ENCODE measurements around the gene RGS3.

RGS3 gene

DNA sequence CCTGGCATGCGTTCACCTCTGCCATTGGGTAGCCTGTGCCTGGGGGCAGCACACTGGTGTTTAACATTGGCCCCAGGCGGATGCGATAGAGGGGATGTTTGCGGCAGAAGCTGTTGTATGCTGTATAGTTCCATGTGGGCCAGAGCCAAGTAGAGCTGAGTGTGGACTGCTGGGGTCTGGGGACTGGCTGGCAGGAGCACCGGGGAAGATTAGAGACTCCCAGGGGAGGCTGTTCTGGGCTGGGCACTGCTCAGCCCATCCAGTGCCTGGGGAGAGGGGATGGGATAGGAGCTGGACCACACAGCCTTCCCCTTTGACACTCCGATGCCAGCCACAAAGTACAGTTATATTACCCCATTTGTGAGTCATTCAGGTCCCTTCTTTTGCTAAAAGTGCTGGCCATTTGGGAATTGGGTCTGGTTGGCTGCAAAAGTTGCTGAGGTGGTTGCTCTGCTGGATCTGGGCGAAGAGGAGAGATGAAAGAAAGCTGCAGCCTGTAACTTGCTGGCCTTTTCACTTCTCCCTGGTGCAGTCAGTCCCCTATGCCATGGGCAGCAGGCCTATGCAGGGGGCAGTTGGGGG is 73.8 kb downstream of the RGS3 start:
- Histone ChIP-seq H3K36me3 (ENCODE audit: control insufficient read depth, insufficient read depth, low read length) (peaks cover 40% of the 10 kb centered on the region), H3K27me3 (replicated peaks; ENCODE audit: control insufficient read depth, insufficient read depth, low read length) (no peaks in the 10 kb centered on the region), H3K4me3 (replicated peaks; ENCODE audit: low read depth, low read length) (no peak overlapping the region)
- TF ChIP-seq, protein P1, sequence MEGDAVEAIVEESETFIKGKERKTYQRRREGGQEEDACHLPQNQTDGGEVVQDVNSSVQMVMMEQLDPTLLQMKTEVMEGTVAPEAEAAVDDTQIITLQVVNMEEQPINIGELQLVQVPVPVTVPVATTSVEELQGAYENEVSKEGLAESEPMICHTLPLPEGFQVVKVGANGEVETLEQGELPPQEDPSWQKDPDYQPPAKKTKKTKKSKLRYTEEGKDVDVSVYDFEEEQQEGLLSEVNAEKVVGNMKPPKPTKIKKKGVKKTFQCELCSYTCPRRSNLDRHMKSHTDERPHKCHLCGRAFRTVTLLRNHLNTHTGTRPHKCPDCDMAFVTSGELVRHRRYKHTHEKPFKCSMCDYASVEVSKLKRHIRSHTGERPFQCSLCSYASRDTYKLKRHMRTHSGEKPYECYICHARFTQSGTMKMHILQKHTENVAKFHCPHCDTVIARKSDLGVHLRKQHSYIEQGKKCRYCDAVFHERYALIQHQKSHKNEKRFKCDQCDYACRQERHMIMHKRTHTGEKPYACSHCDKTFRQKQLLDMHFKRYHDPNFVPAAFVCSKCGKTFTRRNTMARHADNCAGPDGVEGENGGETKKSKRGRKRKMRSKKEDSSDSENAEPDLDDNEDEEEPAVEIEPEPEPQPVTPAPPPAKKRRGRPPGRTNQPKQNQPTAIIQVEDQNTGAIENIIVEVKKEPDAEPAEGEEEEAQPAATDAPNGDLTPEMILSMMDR (IDR thresholded peaks at IDR 0.05; ENCODE audit: insufficient read depth, low read length, poor library complexity, severe bottlenecking): no peak
- DNase-seq (ENCODE audit: extremely low read depth, insufficient read length): no peak

DNA sequence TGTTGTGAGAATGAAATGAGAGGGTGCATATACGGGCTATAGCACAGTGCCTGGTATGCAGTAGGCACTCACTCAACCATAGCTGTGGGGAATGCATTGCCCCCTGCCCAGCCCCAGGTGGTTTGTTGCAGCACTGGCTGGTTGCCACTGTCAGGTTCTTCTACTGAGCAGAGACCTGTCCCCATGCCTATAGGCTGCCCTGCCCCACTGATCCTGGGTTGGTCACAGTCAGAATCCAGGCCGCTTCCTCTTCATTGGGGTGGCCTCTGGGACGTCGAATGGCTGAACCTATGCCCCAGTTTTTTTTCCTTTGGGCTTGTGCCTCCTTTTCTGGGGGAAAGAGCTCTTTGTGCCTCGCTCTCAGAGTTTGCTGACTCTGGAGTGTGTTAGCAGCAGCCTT is 74.6 kb downstream of the RGS3 start:
- no peak for DNase-seq (ENCODE audit: extremely low read depth, insufficient read length)
- Histone ChIP-seq H3K4me3 (replicated peaks; ENCODE audit: low read depth, low read length) (no peak overlapping the region), H3K36me3 (ENCODE audit: control insufficient read depth, insufficient read depth, low read length) (peaks cover 47% of the 10 kb centered on the region), H3K27me3 (replicated peaks; ENCODE audit: control insufficient read depth, insufficient read depth, low read length) (no peaks in the 10 kb centered on the region)
- TF ChIP-seq, protein P1 (IDR thresholded peaks at IDR 0.05; ENCODE audit: insufficient read depth, low read length, poor library complexity, severe bottlenecking): no peak

DNA sequence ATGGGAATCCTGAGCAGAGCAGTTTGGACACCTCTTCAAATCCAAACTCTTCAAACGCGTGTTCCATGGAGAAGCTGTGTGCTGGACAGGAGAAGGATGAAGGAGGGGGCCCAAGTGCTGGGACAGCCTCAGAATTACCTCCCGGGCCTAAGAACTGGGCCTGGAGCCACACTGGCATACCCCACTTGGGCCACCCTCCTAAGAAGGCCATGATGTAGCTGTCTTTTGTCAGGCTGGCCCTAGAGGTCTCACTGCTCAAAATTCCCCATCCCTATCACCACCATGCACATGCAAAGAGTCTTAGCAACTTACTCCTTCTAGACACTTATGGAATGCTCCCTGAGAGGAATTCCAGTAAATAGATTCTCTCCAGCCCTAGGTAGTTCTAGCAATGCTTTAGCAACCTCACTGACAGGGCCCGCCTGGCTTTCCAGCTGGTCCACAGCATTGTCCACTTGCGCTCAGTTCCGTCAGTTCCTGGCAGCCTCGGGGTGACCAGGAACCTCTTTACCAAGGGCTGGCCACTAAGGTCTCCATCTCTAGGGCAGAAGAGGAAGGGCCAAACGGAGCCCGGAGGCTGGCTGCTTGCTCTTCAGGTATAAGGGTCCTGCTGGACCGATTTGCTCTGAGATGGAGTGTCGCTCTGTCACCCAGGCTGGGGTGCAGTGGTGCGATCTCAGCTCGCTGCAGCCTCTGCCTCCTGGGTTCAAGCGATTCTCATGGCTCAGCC is 75.3 kb downstream of the RGS3 start:
- no peak overlapping the region for H3K4me3 ChIP-seq (replicated peaks; ENCODE audit: low read depth, low read length)
- H3K36me3 ChIP-seq (ENCODE audit: control insufficient read depth, insufficient read depth, low read length): peaks cover 50% of the 10 kb centered on the region
- H3K27me3 ChIP-seq (replicated peaks; ENCODE audit: control insufficient read depth, insufficient read depth, low read length): no peaks in the 10 kb centered on the region
- no peak for DNase-seq (ENCODE audit: extremely low read depth, insufficient read length)
- TF ChIP-seq, protein P1 (IDR thresholded peaks at IDR 0.05; ENCODE audit: insufficient read depth, low read length, poor library complexity, severe bottlenecking): no peak

DNA sequence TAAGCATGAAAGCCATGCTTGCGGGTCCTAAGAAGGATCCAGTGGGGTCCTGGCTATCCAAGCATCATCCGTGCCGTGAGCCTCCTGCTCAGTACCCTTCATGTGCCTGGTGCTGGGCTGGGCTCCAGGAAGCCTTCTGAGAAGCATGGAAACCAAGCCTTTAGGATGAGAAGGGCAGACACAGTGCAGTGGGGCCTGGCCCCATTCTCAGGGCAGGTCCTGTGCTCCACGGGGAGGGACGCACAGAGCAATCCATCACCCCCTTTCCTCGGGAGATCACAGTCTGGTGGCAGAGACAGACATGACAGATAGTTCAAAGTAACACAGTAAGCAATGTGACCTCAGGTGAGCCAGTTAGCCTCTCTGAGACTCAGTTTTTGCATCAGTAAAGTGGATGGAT is 76.9 kb downstream of the RGS3 start:
- TF ChIP-seq, protein P1 (IDR thresholded peaks at IDR 0.05; ENCODE audit: insufficient read depth, low read length, poor library complexity, severe bottlenecking): no peak
- H3K27me3 ChIP-seq (replicated peaks; ENCODE audit: control insufficient read depth, insufficient read depth, low read length): no peaks in the 10 kb centered on the region

DNA sequence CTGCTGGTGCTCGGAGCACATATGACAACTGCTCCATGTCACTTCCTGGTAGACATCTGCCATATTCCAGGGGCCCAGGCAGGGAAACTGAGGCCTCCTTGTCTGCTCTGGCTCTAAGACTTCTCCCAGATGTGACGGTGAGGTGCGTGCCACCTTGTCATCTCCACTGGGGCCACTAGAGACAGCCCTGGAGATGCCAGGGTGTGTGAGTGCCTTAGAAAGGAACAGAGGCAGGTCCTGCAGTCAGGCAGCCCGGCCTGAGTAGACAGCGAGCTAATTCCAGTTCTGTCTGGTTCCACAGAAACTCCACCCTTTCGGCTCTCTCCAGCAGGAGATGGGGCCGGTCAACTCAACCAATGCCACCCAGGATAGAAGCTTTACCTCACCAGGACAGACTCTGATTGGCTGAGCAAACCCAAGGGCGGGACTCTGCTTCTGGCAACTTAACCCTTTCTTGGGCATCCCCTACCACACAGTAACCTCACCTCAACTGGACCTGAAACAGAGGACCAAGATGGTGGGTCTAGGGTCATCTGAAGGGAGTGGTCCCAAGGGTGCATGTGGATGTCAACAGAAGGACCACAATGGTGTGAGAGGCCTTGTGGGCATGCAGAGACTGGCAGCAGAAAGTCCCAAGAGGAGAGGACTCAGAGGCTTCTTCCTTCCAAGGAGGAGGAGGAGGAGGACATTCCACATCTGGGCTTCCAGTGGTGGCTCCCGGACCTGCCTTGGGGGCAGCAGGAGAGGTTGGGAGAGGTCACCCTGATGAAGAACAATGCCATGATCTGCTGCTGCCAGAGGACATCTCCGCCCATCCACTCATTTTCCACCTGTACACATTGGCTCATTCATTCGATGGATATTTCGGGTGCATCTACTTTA is 77.7 kb downstream of the RGS3 start:
- H3K4me3 ChIP-seq (replicated peaks; ENCODE audit: low read depth, low read length): no peak overlapping the region
- TF ChIP-seq, protein P1 (IDR thresholded peaks at IDR 0.05; ENCODE audit: insufficient read depth, low read length, poor library complexity, severe bottlenecking): no peak
- peaks cover 55% of the 10 kb centered on the region for H3K36me3 ChIP-seq (ENCODE audit: control insufficient read depth, insufficient read depth, low read length)
- no peak for DNase-seq (ENCODE audit: extremely low read depth, insufficient read length)
- H3K27me3 ChIP-seq (replicated peaks; ENCODE audit: control insufficient read depth, insufficient read depth, low read length): no peaks in the 10 kb centered on the region

More for the DNA sequence above, 76.9 kb downstream of the RGS3 start:
- Histone ChIP-seq H3K4me3 (replicated peaks; ENCODE audit: low read depth, low read length) (no peak overlapping the region), H3K36me3 (ENCODE audit: control insufficient read depth, insufficient read depth, low read length) (peaks cover 53% of the 10 kb centered on the region)
- DNase-seq (ENCODE audit: extremely low read depth, insufficient read length): no peak

Measured in GM06990 (cell line).